NCI-H2171 treated with DMSO at 0.1 percent for 48 hours (cell line): Measurements from ENCODE around the gene PLXDC2.
"Not testable (repeated sequence)": the region's sequence is repeated elsewhere in the genome, so short reads cannot be mapped to it uniquely, and the experiment has no call there.

ENCODE experiments used
- DNase-seq: peaks from one replicate; lab custom pipeline; 2025; lab: John Stamatoyannopoulos, UW

PLXDC2 gene

DNA sequence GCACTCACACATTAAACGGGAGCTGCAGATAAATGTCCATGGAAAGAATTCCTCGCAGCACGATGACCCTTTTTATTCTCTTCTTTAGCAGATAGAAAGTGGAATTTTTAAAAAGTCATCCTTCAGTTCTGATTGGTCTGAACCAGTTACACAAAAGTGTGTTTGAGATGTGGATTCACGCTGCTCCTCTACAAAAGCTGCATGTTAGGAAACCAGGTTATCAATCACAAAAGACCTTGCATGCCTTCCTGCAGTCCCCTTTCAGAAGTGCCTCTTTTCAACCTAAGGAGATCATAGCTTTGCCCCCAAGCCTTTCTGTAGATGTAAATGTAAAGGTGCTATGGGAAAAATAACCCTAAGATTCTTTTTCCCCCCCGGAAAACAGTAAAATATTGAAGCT lies 299.7 kb downstream of the PLXDC2 start:
- DNase-seq, result no peak

DNA sequence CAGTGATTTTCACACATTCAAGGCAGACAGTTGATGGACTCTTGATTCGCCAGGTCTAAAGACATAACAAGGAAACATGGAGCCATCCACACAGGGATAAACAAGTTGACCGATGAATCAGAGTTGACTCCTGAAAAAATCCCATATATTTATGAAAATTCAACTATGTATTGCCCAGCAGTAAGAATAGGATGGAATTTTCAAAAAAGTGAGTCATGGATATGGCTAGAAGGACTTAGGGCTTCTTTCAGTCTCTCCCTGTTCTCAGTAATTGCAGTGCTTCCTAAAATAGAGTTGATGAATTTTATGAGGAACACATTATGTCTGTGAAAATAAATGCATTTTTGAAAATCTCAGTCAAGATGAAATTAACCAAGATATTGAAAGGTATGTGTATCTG lies 301.2 kb downstream of the PLXDC2 start:
- no peak for DNase-seq

GRCh38 chr10:20118119-20118518 lies 301.9 kb downstream of the PLXDC2 start:
- no peak for DNase-seq

GRCh38 chr10:20128811-20129210 lies 312.6 kb downstream of the PLXDC2 start:
- no peak for DNase-seq

- no peak for DNase-seq
These were observed 316.6 kb downstream of the PLXDC2 start for GRCh38 chr10:20132816-20133215.

GRCh38 chr10:20133669-20134189 lies 317.5 kb downstream of the PLXDC2 start:
- DNase-seq, result no peak

GRCh38 chr10:20142311-20142710 lies 326.1 kb downstream of the PLXDC2 start:
- no peak for DNase-seq

- DNase-seq, result no peak
These were observed 328.0 kb downstream of the PLXDC2 start for GRCh38 chr10:20144268-20144667.

- no peak for DNase-seq
These were observed 329.8 kb downstream of the PLXDC2 start for GRCh38 chr10:20146004-20146403.

GRCh38 chr10:20147684-20148083 lies 331.5 kb downstream of the PLXDC2 start:
- no peak for DNase-seq

- no peak for DNase-seq
These were observed 340.3 kb downstream of the PLXDC2 start for GRCh38 chr10:20156511-20156910.

DNA sequence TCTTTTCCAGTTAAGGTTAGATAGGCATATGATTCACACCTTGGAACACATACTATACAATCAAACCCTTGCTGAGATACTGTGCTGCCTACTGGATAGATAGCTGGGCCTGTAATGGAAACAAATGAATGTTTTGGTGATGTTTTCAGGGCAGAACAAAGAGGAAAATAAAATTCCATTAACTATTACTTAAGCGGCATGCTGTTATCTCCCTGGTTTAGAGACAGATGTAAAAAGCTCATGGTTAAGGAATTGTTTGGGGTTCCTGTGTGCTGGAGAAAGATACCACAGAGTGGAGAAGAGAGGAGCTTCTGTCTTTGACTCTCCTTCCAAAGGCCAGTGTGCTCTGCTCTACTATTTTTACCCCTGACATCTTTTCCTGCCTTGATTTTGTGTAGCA lies 341.1 kb downstream of the PLXDC2 start:
- no peak for DNase-seq

DNA sequence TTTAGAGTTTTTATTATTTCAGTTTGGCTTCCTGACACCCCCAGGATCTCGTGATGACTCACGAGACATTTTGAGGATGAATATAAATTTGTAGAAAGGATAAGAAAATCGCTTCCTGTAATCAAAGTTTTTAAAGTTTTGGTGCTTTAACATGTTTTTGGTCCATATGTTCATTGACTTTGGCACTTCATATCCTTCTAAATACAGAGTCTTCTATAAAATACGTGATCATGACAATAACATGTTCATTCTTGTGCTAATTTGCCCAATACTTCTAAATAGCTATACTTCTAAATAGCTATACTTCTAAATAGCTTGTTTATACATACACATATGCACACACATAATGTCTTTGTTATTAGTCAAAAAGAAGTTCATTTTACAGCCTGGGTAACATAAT lies 341.9 kb downstream of the PLXDC2 start:
- no peak for DNase-seq

GRCh38 chr10:20162123-20162522 lies 345.9 kb downstream of the PLXDC2 start:
- no peak for DNase-seq

GRCh38 chr10:20166096-20166675 lies 350.0 kb downstream of the PLXDC2 start:
- no peak for DNase-seq

DNA sequence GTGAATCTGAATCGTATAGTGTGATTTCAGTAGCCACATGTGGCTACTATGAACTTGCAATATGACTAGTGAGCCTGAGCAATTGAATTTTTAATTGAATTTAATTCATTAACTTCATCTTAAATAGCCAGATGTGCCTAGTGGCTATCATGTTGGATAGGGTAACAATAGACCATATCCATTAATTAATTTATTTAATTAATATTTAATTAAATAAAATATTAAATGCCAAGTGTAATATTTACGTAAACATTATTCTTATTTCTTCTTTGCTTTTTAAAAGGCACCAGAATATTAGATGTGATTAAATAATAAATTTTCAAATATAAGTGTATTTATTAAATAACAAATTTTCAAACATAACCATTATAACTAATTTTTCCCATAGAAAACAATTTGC lies 354.4 kb downstream of the PLXDC2 start:
- no peak for DNase-seq

GRCh38 chr10:20173046-20173445 lies 356.8 kb downstream of the PLXDC2 start:
- no peak for DNase-seq

DNA sequence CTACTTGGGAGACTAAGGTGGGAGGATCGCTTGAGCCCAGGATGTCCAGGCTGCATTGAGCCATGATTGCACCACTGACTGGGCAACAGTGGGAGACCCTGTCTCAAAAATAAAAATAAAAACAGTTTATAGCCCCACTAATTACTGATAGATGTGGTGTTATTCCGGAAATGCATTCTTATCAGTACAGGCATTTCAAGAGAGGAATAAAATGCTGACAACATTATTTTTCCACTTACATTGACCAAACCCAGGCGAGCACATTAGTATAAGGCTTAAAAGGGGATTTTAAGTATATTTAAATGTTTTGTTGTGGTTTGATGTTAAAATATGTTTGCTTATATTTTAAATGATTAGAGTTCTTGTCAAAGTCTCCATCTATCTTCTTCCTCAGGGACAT lies 359.5 kb downstream of the PLXDC2 start:
- no peak for DNase-seq

GRCh38 chr10:20180766-20181165 lies 364.5 kb downstream of the PLXDC2 start:
- no peak for DNase-seq

- no peak for DNase-seq
These were observed 365.2 kb downstream of the PLXDC2 start for GRCh38 chr10:20181434-20181833.

GRCh38 chr10:20185116-20185515 lies 368.9 kb downstream of the PLXDC2 start:
- no peak for DNase-seq

- DNase-seq, result not testable (repeated sequence)
These were observed 375.2 kb downstream of the PLXDC2 start for GRCh38 chr10:20191392-20191791.

DNA sequence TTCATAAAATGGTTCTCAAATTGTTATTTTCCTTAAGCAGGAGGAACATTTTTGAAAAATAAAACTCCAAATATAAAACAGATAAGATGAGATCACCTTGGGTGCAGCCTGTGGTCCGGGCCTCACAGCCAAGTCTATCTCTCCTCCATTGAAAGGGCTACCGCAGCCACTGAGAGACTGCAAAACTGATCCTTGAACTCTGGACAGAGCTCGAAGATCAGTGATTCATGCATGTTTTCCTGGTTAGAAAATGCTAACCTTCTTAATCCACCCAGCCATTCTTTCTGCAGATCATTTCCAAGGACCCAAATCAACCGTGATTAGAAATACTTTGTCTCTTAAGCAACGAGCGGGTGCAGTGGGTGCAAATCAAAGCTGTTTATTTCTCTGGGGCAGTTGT lies 378.8 kb downstream of the PLXDC2 start:
- no peak for DNase-seq

GRCh38 chr10:20200758-20201157 lies 384.5 kb downstream of the PLXDC2 start:
- no peak for DNase-seq
